GM06990 (cell line): ENCODE results near the gene HERC4.

ENCODE experiments used
- DNase-seq: peaks from one replicate; pipeline ENCODE4 v3.0.0-alpha.2; 2011; ENCODE audit not compliant: insufficient read length; ENCODE audit errors: extremely low read depth
- H3K27me3 ChIP-seq: replicated peaks from 2 replicates; pipeline ENCODE4 v1.6.0; 2011; ENCODE audit warnings: low read length; ENCODE audit not compliant: control insufficient read depth, insufficient read depth
- H3K36me3 ChIP-seq: 2 replicates; pipeline ENCODE4 v1.5.1; 2011; ENCODE audit warnings: low read length; ENCODE audit not compliant: control insufficient read depth, insufficient read depth
- H3K4me3 ChIP-seq: replicated peaks from 2 replicates; pipeline ENCODE4 v1.5.1; 2011; ENCODE audit warnings: low read depth, mild to moderate bottlenecking, control low read depth, low read length
- TF ChIP-seq, protein P1 (sequence below): IDR thresholded peaks from 2 replicates; pipeline ENCODE4 v1.5.1; 2011; ENCODE audit warnings: low read length, control low read depth, mild to moderate bottlenecking, inconsistent platforms; ENCODE audit not compliant: insufficient read depth, poor library complexity, severe bottlenecking

Gene HERC4

DNA sequence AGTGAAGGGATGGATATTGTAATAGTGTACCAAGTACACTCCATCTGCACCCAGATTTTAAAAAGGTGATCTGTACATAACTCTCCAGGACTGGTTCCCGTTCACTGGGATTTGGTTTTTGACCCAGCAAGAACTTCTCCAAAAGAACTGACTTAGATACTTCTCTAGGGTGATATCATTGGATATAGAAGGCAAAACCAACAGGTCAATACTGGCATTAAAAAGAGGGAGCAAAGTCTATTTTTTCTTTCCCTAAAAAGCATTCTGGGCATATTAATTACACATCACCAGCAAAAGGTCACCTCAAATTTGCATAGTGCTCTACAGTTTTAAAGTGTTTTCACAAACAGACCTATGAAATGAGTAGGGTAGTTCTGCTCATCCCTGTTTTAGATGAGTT is 37.8 kb upstream of the HERC4 start:
- Histone ChIP-seq H3K27me3 (no peaks in the 10 kb centered on the region), H3K36me3 (no peaks in the 10 kb centered on the region), H3K4me3 (no peak overlapping the region)
- TF ChIP-seq, protein P1, sequence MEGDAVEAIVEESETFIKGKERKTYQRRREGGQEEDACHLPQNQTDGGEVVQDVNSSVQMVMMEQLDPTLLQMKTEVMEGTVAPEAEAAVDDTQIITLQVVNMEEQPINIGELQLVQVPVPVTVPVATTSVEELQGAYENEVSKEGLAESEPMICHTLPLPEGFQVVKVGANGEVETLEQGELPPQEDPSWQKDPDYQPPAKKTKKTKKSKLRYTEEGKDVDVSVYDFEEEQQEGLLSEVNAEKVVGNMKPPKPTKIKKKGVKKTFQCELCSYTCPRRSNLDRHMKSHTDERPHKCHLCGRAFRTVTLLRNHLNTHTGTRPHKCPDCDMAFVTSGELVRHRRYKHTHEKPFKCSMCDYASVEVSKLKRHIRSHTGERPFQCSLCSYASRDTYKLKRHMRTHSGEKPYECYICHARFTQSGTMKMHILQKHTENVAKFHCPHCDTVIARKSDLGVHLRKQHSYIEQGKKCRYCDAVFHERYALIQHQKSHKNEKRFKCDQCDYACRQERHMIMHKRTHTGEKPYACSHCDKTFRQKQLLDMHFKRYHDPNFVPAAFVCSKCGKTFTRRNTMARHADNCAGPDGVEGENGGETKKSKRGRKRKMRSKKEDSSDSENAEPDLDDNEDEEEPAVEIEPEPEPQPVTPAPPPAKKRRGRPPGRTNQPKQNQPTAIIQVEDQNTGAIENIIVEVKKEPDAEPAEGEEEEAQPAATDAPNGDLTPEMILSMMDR, result no peak
- no peak for DNase-seq

DNA sequence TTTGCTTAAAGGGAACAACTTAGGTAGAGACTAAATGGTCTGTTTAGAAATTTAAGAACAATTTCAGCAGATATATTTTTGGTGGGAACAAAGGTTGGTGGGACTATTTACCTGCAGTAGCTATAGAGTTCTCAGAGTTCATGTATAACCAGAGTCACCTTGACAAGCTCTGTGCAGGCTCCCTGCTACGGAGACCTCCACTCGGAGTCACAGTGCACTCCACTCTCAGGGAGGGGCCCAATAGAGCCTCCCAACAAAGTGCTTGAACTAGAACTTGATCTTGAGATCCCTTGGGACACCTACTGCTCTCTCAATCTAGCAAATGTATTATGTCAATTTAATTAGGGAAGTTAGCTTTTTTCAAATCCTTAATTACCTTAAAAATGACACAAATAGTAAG is 36.5 kb upstream of the HERC4 start:
- TF ChIP-seq, protein P1, result no peak
- Histone ChIP-seq H3K4me3 (no peak overlapping the region), H3K36me3 (no peaks in the 10 kb centered on the region), H3K27me3 (no peaks in the 10 kb centered on the region)
- no peak for DNase-seq

DNA sequence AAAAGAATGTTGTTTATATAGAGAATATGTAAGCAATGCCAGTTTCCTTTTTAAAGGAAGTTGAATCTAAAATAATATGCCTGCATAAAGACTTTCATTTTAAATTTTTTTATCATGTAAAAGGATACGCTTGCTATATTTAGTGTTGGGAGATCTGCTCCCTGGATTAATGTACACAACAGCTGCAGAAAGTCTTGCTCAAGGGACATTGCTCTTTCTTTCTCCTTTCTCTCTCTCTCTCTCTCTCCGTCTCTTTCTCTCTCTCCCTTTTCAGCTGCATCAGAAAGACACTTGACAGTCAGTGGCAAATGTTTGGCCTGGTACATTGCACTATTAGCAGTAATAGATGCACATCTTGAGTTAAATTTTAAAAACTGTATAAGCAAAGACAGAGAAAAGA is 34.9 kb upstream of the HERC4 start:
- no peaks in the 10 kb centered on the region for H3K36me3 ChIP-seq
- H3K27me3 ChIP-seq, result no peaks in the 10 kb centered on the region
- no peak for DNase-seq
- no peak overlapping the region for H3K4me3 ChIP-seq
- TF ChIP-seq, protein P1, result no peak

DNA sequence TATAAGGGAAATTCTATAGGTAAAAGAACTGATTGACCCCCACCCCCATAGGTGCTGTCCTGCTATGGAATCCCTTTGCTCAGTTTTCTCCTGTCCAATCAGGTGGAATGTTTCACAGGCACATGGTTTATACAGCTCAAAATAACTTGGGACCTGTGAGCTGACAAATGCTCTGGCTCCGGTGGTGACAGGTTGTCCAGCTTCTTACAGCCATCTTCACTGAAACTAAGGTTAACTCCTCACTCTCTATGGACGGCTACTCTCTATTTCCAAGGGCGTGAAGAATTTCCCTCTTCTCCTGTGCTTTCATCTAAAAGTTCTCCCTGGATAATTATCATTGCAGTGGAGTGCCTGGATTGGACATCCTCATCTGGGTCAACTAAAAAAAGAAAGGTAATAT is 34.2 kb upstream of the HERC4 start, which contains the start of gene MYPN:
TSS of gene MYPN (plus strand) at position 158 of the 400 bp plus-strand sequence. CDS start 11,951 bp downstream, outside the sequence.
- Histone ChIP-seq H3K4me3 (no peak within 1 kb of the TSS), H3K27me3 (no peaks in the 10 kb centered on the region), H3K36me3 (no peaks in the 10 kb centered on the region)
- no peak for DNase-seq
- TF ChIP-seq, protein P1, result no peak

DNA sequence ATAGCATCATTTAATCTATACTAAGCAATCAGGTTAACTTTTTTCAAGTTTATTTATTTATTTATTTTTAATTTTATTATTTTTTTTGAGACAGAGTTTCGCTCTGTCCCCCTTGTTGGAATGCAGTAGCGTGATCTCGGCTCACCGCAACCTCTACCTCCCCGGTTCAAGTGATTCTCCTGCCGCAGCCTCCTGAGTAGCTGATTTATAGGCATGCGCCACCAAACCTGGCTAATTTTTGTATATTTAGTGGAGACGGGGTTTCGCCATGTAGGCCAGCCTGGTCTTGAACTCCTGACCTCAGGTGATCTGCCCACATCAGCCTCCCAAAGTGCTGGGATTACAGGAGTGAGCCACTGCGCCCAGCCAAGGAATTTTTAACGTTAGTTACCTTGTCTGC is 33.6 kb upstream of the HERC4 start:
- no peak for DNase-seq
- Histone ChIP-seq H3K27me3 (no peaks in the 10 kb centered on the region), H3K36me3 (no peaks in the 10 kb centered on the region), H3K4me3 (no peak overlapping the region)
- TF ChIP-seq, protein P1, result no peak

DNA sequence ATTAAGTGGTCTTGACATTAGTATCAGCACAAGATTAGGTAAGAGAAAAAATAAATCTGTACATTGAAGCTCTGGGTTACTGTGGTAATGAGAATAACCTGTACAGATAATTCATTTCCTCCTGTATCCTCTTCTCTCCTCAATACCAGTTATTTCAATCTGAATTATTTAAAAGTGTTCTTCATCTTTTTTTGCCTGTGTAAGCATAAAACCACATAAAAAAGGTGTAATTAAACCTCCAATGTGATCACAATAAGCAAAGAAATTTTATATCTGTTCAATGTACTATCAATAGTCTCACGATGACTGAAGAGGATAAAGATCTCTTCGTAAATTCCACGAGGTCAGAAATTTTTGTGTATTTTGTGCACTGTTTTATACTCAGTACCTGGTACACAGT is 33.0 kb upstream of the HERC4 start:
- DNase-seq, result no peak
- Histone ChIP-seq H3K4me3 (no peak overlapping the region), H3K27me3 (no peaks in the 10 kb centered on the region), H3K36me3 (no peaks in the 10 kb centered on the region)
- TF ChIP-seq, protein P1, result no peak
